MM.1S (cell line): ENCODE measurements around the gene INPP4B.

Experiments
- DNase-seq: peaks from one replicate; pipeline ENCODE4 v3.0.0-alpha.2; 2015
- H2AFZ ChIP-seq: fragments of 300-600 bp; sonication (generic); 2 replicates; pipeline ENCODE4 v1.6.0; 2016; ENCODE audit warnings: antibody characterized with exemption, low read length
- H3F3A ChIP-seq: fragments of 300-600 bp; sonication (generic); 2 replicates; pipeline ENCODE4 v1.6.1; 2016; ENCODE audit warnings: mild to moderate bottlenecking, antibody characterized with exemption, low read length, moderate library complexity, mixed read lengths; ENCODE audit not compliant: insufficient read depth
- H3K27ac ChIP-seq: fragments of 300-600 bp; sonication (generic); 2 replicates; pipeline ENCODE4 v1.5.1; 2016; ENCODE audit warnings: mild to moderate bottlenecking, low read length
- H3K27me3 ChIP-seq: fragments of 300-600 bp; sonication (generic); replicated peaks from 2 replicates; pipeline ENCODE4 v1.6.0; 2016; ENCODE audit warnings: low read length; ENCODE audit not compliant: insufficient read depth
- H3K36me3 ChIP-seq: fragments of 300-600 bp; sonication (generic); replicated peaks from 2 replicates; pipeline ENCODE4 v1.6.1; 2016; ENCODE audit warnings: mild to moderate bottlenecking, low read length, mixed read lengths; ENCODE audit not compliant: insufficient read depth
- H3K4me1 ChIP-seq: fragments of 300-600 bp; sonication (generic); 2 replicates; pipeline ENCODE4 v1.6.1; 2016; ENCODE audit warnings: low read length, mixed read lengths
- H3K4me2 ChIP-seq: fragments of 300-600 bp; sonication (generic); 2 replicates; pipeline ENCODE4 v1.6.0; 2016; ENCODE audit warnings: low read depth, low read length
- H3K4me3 ChIP-seq: fragments of 300-600 bp; sonication (generic); 2 replicates; pipeline ENCODE4 v1.5.1; 2016; ENCODE audit warnings: low read length, mixed read lengths
- H3K79me2 ChIP-seq: fragments of 300-600 bp; sonication (generic); 2 replicates; pipeline ENCODE4 v1.6.1; 2016; ENCODE audit warnings: mixed run types, low read length, mixed read lengths
- H3K9ac ChIP-seq: fragments of 300-600 bp; sonication (generic); 2 replicates; pipeline ENCODE4 v1.6.1; 2016; ENCODE audit warnings: low read length, mixed read lengths
- H3K9me2 ChIP-seq: fragments of 300-600 bp; sonication (generic); replicated peaks from 2 replicates; pipeline ENCODE4 v1.6.1; 2016; ENCODE audit warnings: mild to moderate bottlenecking, low read length, mixed read lengths; ENCODE audit not compliant: insufficient read depth
- H3K9me3 ChIP-seq: fragments of 300-600 bp; sonication (generic); replicated peaks from 2 replicates; pipeline ENCODE4 v1.6.1; 2016; ENCODE audit warnings: mild to moderate bottlenecking, low read length, mixed read lengths; ENCODE audit not compliant: insufficient read depth
- H4K20me1 ChIP-seq: fragments of 300-600 bp; sonication (generic); 2 replicates; pipeline ENCODE4 v1.6.1; 2016; ENCODE audit warnings: mild to moderate bottlenecking, low read length, moderate library complexity, mixed read lengths; ENCODE audit not compliant: insufficient read depth
- EZH2 ChIP-seq: fragments of 300-600 bp; sonication (generic); optimal IDR thresholded peaks from 2 replicates; pipeline ENCODE3; 2017; ENCODE audit warnings: low read depth, mild to moderate bottlenecking, antibody characterized with exemption, low read length, mixed read lengths
- EZH2phosphoT487 ChIP-seq: fragments of 300-600 bp; sonication (generic); IDR thresholded peaks from 2 replicates; pipeline ENCODE4 v1.6.1; 2018; ENCODE audit warnings: antibody characterized with exemption, low read length
- TF ChIP-seq, protein P1 (sequence below): fragments of 300-600 bp; sonication (generic); IDR thresholded peaks from 2 replicates; pipeline ENCODE4 v1.5.1; 2016; ENCODE audit warnings: antibody characterized with exemption, low read length, mixed read lengths

INPP4B gene

GRCh38 chr4:142098900-142099545, 747.1 kb downstream of the INPP4B start:
- no peaks in the 10 kb centered on the region for H3K9me3 ChIP-seq
- H3K4me3 ChIP-seq, result no peak overlapping the region
- TF ChIP-seq EZH2, result no peak
- TF ChIP-seq, protein P1, sequence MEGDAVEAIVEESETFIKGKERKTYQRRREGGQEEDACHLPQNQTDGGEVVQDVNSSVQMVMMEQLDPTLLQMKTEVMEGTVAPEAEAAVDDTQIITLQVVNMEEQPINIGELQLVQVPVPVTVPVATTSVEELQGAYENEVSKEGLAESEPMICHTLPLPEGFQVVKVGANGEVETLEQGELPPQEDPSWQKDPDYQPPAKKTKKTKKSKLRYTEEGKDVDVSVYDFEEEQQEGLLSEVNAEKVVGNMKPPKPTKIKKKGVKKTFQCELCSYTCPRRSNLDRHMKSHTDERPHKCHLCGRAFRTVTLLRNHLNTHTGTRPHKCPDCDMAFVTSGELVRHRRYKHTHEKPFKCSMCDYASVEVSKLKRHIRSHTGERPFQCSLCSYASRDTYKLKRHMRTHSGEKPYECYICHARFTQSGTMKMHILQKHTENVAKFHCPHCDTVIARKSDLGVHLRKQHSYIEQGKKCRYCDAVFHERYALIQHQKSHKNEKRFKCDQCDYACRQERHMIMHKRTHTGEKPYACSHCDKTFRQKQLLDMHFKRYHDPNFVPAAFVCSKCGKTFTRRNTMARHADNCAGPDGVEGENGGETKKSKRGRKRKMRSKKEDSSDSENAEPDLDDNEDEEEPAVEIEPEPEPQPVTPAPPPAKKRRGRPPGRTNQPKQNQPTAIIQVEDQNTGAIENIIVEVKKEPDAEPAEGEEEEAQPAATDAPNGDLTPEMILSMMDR, result no peak
- TF ChIP-seq EZH2phosphoT487, result no peak
- no peak for DNase-seq
- no peaks in the 10 kb centered on the region for H3K79me2 ChIP-seq
- H3K9me2 ChIP-seq, result no peaks in the 10 kb centered on the region; the same call in 1 of the 2 replicates
- H4K20me1 ChIP-seq, result no peaks in the 10 kb centered on the region
- no peak overlapping the region for H2AFZ ChIP-seq
- H3K9ac ChIP-seq, result no peak overlapping the region
- H3K4me2 ChIP-seq, result no peak overlapping the region
- no peaks in the 10 kb centered on the region for H3F3A ChIP-seq
- no peaks in the 10 kb centered on the region; the same call in 1 of the 2 replicates for H3K4me1 ChIP-seq
- H3K27me3 ChIP-seq, result no peaks in the 10 kb centered on the region
- no peaks in the 10 kb centered on the region for H3K36me3 ChIP-seq
- H3K27ac ChIP-seq, result no peak overlapping the region

DNA sequence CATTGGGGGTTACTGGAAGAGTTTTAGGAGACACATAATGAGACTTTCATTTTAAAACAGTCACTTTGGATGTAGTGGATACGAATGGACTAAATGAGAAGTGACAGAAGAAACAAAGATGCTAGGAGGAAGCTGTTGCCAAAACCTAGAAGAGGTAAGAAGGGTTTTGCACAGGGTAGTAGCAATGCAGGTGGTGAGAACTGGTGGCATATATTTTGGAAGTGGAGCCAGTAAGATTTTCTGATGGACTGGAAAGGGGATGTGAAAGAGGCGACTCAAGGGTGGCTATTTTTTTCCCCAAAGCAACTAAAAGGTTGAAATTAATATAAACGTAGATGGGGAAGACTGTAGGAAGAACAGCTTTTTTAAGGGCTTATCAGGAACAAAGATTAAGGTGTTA, 747.7 kb downstream of the INPP4B start:
- no peaks in the 10 kb centered on the region for H3F3A ChIP-seq
- no peak overlapping the region for H3K4me3 ChIP-seq
- no peaks in the 10 kb centered on the region for H3K36me3 ChIP-seq
- H2AFZ ChIP-seq, result no peak overlapping the region
- H3K27ac ChIP-seq, result no peak overlapping the region
- no peaks in the 10 kb centered on the region for H3K9me3 ChIP-seq
- H3K9ac ChIP-seq, result no peak overlapping the region
- no peak for TF ChIP-seq EZH2phosphoT487
- no peak for TF ChIP-seq EZH2
- TF ChIP-seq, protein P1, result no peak
- no peaks in the 10 kb centered on the region for H3K27me3 ChIP-seq
- no peaks in the 10 kb centered on the region; the same call in 1 of the 2 replicates for H3K9me2 ChIP-seq
- DNase-seq, result no peak
- no peak overlapping the region for H3K4me2 ChIP-seq
- H3K79me2 ChIP-seq, result no peaks in the 10 kb centered on the region
- H3K4me1 ChIP-seq, result no peaks in the 10 kb centered on the region; the same call in 1 of the 2 replicates
- H4K20me1 ChIP-seq, result no peaks in the 10 kb centered on the region

DNA sequence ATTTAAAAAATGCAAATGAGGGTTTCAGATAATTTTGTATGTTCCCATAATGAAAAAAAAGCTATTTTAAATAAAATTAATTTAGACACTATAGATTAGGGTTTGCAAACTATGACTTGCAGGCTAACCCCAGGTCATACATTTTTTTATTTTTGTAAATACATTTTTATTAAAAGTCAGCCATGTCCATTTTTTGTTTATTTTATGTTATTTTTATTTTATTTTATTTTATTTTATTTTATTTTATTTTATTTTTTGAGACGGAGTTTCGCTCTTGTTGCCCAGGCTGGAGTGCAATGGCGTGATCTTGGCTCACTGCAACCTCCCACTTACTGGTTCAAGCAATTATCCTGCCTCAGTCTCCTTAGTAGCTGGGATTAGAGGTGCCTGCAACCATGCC, 749.1 kb downstream of the INPP4B start:
- no peak overlapping the region for H3K27ac ChIP-seq

More for the DNA sequence above, 749.1 kb downstream of the INPP4B start:
- no peak overlapping the region for H3K4me3 ChIP-seq
- TF ChIP-seq EZH2phosphoT487 (no peak), EZH2 (no peak)
- TF ChIP-seq, protein P1, result no peak
- H3K9ac ChIP-seq, result no peak overlapping the region
- no peak overlapping the region for H3K4me2 ChIP-seq
- no peak for DNase-seq
- H3F3A ChIP-seq, result no peaks in the 10 kb centered on the region
- H3K9me2 ChIP-seq, result no peaks in the 10 kb centered on the region
- no peaks in the 10 kb centered on the region for H4K20me1 ChIP-seq
- no peaks in the 10 kb centered on the region for H3K9me3 ChIP-seq
- no peak overlapping the region for H2AFZ ChIP-seq
- H3K36me3 ChIP-seq, result no peaks in the 10 kb centered on the region
- H3K4me1 ChIP-seq, result no peaks in the 10 kb centered on the region
- no peaks in the 10 kb centered on the region for H3K79me2 ChIP-seq
- no peaks in the 10 kb centered on the region for H3K27me3 ChIP-seq
